ENCODE data around the gene NODAL. TPM values are rescaled to one million over a fixed set of nuclear protein-coding genes. Genes with fewer than 3 reads are reported as not detected.

NODAL gene
- total RNA-seq, 1 experiment from 2014 or later, result 0.30 TPM

- no peak overlapping the region; the same call in 1 of the 2 replicates for H3K27ac ChIP-seq (ENCODE audit: low read depth, low read length)
- intact Hi-C loops (cut with micrococcal nuclease), result no loop called here
- H3K9me2 ChIP-seq (ENCODE audit: insufficient read depth), result no peaks in the 10 kb centered on the region
- ChIA-PET POLR2A (no interaction called here), CTCF (no interaction called here), RAD21 (ENCODE audit: low non-redundant PET in 1 of 2, low total read pairs in 2 of 2, uncharacterized antibody in 2 of 2, unreplicated experiment in 2 of 2) (no interaction called here)
- ATAC-seq (no peak), DNase-seq (ENCODE audit: low read depth, low spot score) (no peak)
- H3K36me3 ChIP-seq (ENCODE audit: control insufficient read depth in 1 of 2, insufficient read depth in 2 of 2, low read length in 2 of 2), result peaks cover 4 to 23% of the 10 kb centered on the region in 2 experiments; a peak in 3 of 4 replicates
- H3K4me3 ChIP-seq (replicated peaks in 1 of 2; ENCODE audit: low read depth in 1 of 2, low read length in 2 of 2), result no peak overlapping the region
- H4K20me1 ChIP-seq (ENCODE audit: insufficient read depth), result no peaks in the 10 kb centered on the region
- H3K9me3 ChIP-seq (ENCODE audit: control insufficient read depth in 1 of 2, insufficient read depth in 1 of 2, low read depth in 1 of 2, low read length in 2 of 2), result no peaks in the 10 kb centered on the region
- H3K27me3 ChIP-seq (ENCODE audit: insufficient read depth, low read length), result no peaks in the 10 kb centered on the region
- H3K79me2 ChIP-seq (ENCODE audit: insufficient read depth, low read length), result peaks cover 80% of the 10 kb centered on the region
- TF ChIP-seq ELF1 (IDR thresholded peaks at IDR 0.05; ENCODE audit: borderline replicate concordance, low read depth) (no peak), YY1 (IDR thresholded peaks at IDR 0.05; ENCODE audit: extremely low read depth, insufficient replicate concordance, low read depth, low read length) (no peak), REST (IDR thresholded peaks at IDR 0.05; ENCODE audit: low read depth) (no peak), FOSL1 (IDR thresholded peaks at IDR 0.05; ENCODE audit: low read depth) (no peak), POLR2A (IDR thresholded peaks at IDR 0.05; ENCODE audit: borderline replicate concordance, extremely low read depth, insufficient read depth, insufficient read length) (no peak), MAX (IDR thresholded peaks at IDR 0.05) (no peak), EZH2 (IDR thresholded peaks at IDR 0.05) (no peak), EGR1 (IDR thresholded peaks at IDR 0.05; ENCODE audit: low read depth) (no peak), SIN3A (IDR thresholded peaks at IDR 0.05; ENCODE audit: low read depth) (no peak)
- TF ChIP-seq, protein P1, sequence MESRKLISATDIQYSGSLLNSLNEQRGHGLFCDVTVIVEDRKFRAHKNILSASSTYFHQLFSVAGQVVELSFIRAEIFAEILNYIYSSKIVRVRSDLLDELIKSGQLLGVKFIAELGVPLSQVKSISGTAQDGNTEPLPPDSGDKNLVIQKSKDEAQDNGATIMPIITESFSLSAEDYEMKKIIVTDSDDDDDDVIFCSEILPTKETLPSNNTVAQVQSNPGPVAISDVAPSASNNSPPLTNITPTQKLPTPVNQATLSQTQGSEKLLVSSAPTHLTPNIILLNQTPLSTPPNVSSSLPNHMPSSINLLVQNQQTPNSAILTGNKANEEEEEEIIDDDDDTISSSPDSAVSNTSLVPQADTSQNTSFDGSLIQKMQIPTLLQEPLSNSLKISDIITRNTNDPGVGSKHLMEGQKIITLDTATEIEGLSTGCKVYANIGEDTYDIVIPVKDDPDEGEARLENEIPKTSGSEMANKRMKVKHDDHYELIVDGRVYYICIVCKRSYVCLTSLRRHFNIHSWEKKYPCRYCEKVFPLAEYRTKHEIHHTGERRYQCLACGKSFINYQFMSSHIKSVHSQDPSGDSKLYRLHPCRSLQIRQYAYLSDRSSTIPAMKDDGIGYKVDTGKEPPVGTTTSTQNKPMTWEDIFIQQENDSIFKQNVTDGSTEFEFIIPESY (IDR thresholded peaks at IDR 0.05; ENCODE audit: extremely low read depth, insufficient replicate concordance, low read length), result no peak
- H2AFZ ChIP-seq (ENCODE audit: low read depth, low read length, poor library complexity, severe bottlenecking), result no peak overlapping the region
- no TSS peak for BruUV-seq (replicated peaks)
- H3K9ac ChIP-seq (ENCODE audit: low read length), result no peak overlapping the region
- H3K4me2 ChIP-seq (ENCODE audit: low read length), result no peak overlapping the region
- H3K4me1 ChIP-seq (ENCODE audit: control insufficient read depth in 1 of 2, insufficient read depth in 2 of 2, low read length in 2 of 2), result peaks cover 13 to 32% of the 10 kb centered on the region in 2 experiments
Measured at GRCh38 chr10:70481831-70482530, 40.5 kb upstream of the NODAL start.

Data from HCT116 (cell line).